Lower lobe of right lung (tissue), 2 donors: Measurements from ENCODE around the gene LPIN1. TPM values are rescaled to one million over a fixed set of nuclear protein-coding genes. Genes with fewer than 3 reads are reported as not detected.

ENCODE experiments used
- ATAC-seq, 2 donors: fragments of 200-7000 bp; cut with Tn5 transposase; one replicate each; pipeline ENCODE4 v1.9.1; 2020 to 2022; ENCODE audit warnings: mild to moderate bottlenecking in 2 of 2, moderate library complexity in 2 of 2
- DNase-seq: peaks from one replicate; pipeline ENCODE4 v3.0.0-alpha.2; 2020
- H3K27ac ChIP-seq: fragments of 200-600 bp; one replicate; pipeline ENCODE4 v1.8.0; 2022
- H3K27me3 ChIP-seq: fragments of 200-600 bp; one replicate; pipeline ENCODE4 v1.8.0; 2022; ENCODE audit warnings: low read depth
- H3K36me3 ChIP-seq: fragments of 200-600 bp; one replicate; pipeline ENCODE4 v1.8.0; 2022; ENCODE audit warnings: mild to moderate bottlenecking
- H3K4me1 ChIP-seq: fragments of 200-600 bp; one replicate; pipeline ENCODE4 v1.8.0; 2022
- H3K4me3 ChIP-seq: fragments of 200-600 bp; one replicate; pipeline ENCODE4 v1.8.0; 2022; ENCODE audit warnings: mild to moderate bottlenecking
- H3K9me3 ChIP-seq: fragments of 200-600 bp; one replicate; pipeline ENCODE4 v1.8.0; 2022
- intact Hi-C: fragments of 100-400 bp; cut with DNase I; formaldehyde crosslinking; loops from one replicate; pipeline ENCODE4 v1.11.0; 2022
- total RNA-seq: library from RNA; stranded (reverse); fragmentation: NEBNext Ultra II Directional; extraction: Animal tissue kit (Norgen Biotek cat#: 25700); gene quantifications from one replicate; pipeline ENCODE4 v1.2.1, GENCODE V29; 2021
- TF ChIP-seq, protein P1 (sequence below): fragments of 200-600 bp; IDR thresholded peaks from one replicate; pipeline ENCODE4 v1.8.0; 2022; ENCODE audit warnings: antibody characterized with exemption, mild to moderate bottlenecking
- donor health status: DM: no; HTN: yes; CAD: no; lungs with severe emphysema.

Gene LPIN1
- total RNA-seq, 1 donor from 2014 or later: 52.7 TPM

DNA sequence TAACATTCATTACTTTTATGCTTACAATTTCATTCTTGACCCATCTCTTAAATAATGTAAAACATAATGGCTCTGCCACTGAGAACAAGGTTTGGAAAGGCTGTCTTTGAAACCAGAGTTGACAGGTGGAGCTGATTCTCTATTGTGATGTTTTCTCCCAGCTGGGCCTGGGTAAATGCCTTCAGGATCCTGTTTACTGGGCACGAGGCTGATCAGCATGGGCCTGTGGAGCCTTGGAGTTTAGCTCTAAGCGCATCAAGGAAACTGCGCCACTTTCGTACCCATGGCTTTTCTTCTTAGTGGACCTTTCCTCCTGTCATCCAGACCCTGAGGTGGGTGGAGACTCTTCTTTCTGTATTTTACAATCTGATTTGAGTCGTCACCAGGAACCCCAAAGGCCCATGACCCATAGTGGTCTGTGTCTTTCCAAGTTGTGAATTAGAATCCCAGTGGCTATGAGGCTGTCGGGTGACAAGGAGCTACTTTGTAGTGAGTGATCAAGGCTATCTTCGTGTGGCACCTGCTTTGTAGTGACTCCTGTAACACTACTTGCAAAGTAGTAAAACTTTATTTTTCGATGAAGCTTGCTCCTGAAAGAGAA, 123.1 kb downstream of the LPIN1 start:
- intact Hi-C loops: no loop called here
- no peak overlapping the region for H3K4me3 ChIP-seq
- H3K4me1 ChIP-seq: peaks cover 12% of the 10 kb centered on the region
- H3K9me3 ChIP-seq: no peaks in the 10 kb centered on the region
- ATAC-seq (no peak), DNase-seq (no peak)
- no peaks in the 10 kb centered on the region for H3K36me3 ChIP-seq
- H3K27me3 ChIP-seq: no peaks in the 10 kb centered on the region
- TF ChIP-seq, protein P1, sequence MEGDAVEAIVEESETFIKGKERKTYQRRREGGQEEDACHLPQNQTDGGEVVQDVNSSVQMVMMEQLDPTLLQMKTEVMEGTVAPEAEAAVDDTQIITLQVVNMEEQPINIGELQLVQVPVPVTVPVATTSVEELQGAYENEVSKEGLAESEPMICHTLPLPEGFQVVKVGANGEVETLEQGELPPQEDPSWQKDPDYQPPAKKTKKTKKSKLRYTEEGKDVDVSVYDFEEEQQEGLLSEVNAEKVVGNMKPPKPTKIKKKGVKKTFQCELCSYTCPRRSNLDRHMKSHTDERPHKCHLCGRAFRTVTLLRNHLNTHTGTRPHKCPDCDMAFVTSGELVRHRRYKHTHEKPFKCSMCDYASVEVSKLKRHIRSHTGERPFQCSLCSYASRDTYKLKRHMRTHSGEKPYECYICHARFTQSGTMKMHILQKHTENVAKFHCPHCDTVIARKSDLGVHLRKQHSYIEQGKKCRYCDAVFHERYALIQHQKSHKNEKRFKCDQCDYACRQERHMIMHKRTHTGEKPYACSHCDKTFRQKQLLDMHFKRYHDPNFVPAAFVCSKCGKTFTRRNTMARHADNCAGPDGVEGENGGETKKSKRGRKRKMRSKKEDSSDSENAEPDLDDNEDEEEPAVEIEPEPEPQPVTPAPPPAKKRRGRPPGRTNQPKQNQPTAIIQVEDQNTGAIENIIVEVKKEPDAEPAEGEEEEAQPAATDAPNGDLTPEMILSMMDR: no peak
- H3K27ac ChIP-seq: no peak overlapping the region

DNA sequence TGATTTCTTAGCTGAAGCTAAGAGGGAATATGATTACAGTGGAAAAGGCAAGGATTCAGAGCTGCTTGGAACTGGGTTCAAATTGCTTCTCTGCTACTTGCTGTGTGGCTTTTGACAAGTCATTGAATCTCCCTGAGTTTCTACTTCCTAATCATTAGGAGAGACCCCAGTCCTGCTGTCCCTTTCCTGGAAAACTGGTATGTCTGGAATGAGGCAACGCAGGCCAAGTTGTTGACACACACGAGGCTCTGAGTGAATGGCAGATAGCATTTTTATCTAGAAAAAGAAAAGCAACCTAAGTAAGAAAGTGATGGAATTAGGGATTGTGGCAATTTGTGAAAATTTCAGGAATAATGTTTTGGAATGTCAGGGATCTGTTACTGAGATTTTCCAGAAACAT, 123.6 kb downstream of the LPIN1 start:
- DNase-seq: no peak
- TF ChIP-seq, protein P1: no peak
- H3K4me1 ChIP-seq: peaks cover 12% of the 10 kb centered on the region
- no peak for ATAC-seq
- no peak overlapping the region for H3K4me3 ChIP-seq
- no peaks in the 10 kb centered on the region for H3K9me3 ChIP-seq
- H3K27me3 ChIP-seq: no peaks in the 10 kb centered on the region
- no peak overlapping the region for H3K27ac ChIP-seq
- intact Hi-C loops: no loop called here
- H3K36me3 ChIP-seq: no peaks in the 10 kb centered on the region

DNA sequence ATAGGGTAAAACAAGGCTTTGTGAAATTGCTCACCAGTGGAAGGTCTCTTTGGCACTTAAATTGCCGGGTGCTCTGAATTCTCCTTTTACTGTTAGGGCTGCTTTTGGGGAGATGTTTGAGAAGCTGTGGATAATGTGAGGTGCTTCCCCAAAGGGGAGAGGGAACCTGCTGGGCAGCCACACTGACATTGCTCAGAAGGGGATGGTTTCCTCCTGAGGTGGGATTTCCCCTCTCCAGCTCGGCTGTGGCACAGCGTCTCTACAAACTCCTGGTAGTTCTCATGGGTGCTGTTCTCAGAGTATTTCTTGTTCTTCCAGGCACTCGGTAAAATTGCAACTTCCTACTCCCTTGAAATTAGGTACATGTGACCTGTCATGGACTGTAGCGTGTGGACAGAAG, 124.2 kb downstream of the LPIN1 start:
- H3K27me3 ChIP-seq: no peaks in the 10 kb centered on the region
- H3K4me3 ChIP-seq: no peak overlapping the region
- no peak for DNase-seq
- peaks cover 12% of the 10 kb centered on the region for H3K4me1 ChIP-seq
- H3K9me3 ChIP-seq: no peaks in the 10 kb centered on the region
- H3K36me3 ChIP-seq: no peaks in the 10 kb centered on the region
- no peak overlapping the region for H3K27ac ChIP-seq
- TF ChIP-seq, protein P1: no peak
- no peak for ATAC-seq
- intact Hi-C loops: no loop called here

DNA sequence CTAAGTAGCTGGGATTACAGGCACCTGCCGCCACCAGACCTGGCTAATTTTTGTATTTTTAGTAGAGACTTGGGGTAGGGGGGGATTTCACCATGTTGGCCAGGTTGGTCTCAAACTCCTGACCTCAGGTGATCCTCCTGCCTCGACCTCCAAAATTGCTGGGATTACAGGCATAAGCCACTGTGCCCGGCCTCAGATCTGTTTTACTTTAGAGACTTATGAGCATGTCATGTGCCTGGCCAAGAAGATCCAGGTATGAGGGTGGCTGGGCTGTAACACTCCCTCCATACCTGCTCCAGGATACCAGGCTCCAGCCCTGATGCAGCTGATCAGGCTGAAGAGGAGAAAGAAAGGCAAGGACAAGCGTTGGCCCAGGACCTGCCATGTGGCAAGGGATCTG, 125.0 kb downstream of the LPIN1 start:
- no peaks in the 10 kb centered on the region for H3K9me3 ChIP-seq
- H3K4me3 ChIP-seq: no peak overlapping the region
- H3K27me3 ChIP-seq: no peaks in the 10 kb centered on the region
- H3K27ac ChIP-seq: no peak overlapping the region
- intact Hi-C loops: no loop called here
- DNase-seq: no peak
- TF ChIP-seq, protein P1: no peak
- no peak for ATAC-seq
- no peaks in the 10 kb centered on the region for H3K36me3 ChIP-seq
- H3K4me1 ChIP-seq: peaks cover 12% of the 10 kb centered on the region

DNA sequence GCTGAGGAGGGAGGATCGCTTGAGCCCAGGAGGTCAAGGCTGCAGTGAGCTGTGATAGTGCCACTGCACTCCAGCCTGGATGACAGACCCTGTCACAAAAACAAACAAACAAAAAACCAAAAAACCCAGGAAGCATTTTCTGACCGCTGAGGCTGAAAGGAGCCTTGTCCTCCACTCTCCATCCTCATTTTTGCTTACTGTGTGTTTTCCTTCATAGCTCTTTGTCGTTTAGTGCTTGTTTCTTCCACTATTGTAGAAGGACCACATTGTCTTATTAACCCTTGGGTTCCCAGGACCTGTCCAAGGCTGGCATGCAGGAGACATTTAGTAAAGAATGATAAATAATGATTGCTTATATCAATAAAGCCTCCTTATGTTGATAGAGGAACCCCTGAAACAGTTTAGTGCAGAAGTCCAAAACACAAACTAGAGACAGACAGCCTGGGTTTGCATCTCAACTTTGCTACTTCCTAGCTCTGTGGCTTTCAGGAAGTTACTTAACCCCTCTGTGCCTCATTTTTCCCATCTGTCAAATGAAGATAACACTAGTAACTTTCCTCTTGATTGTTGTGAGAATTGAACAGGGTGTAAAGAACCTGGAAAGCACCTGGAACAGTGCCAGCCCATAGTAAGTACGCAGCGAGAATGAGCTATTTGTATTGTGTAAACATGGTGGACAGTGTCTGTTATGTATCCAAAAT, 126.0 kb downstream of the LPIN1 start:
- Histone ChIP-seq H3K4me3 (no peak overlapping the region), H3K27ac (no peak overlapping the region), H3K9me3 (no peaks in the 10 kb centered on the region), H3K27me3 (no peaks in the 10 kb centered on the region), H3K36me3 (no peaks in the 10 kb centered on the region), H3K4me1 (peaks cover 12% of the 10 kb centered on the region)
- no peak for DNase-seq
- TF ChIP-seq, protein P1: no peak
- intact Hi-C loops: no loop called here
- ATAC-seq: no peak
